Loucy (cell line): ENCODE measurements around the gene GNAT1.

Experiments
- H2AFZ ChIP-seq: fragments of 200-600 bp; sonication (generic); 2 replicates; pipeline ENCODE4 v1.6.0; 2016; ENCODE audit warnings: antibody characterized with exemption, mild to moderate bottlenecking, low read length, moderate library complexity
- H3F3A ChIP-seq: fragments of 200-600 bp; 2 replicates; pipeline ENCODE4 v1.6.0; 2016; ENCODE audit warnings: antibody characterized with exemption, low read depth, mild to moderate bottlenecking
- H3K27me3 ChIP-seq: fragments of 200-600 bp; sonication (generic); 2 replicates; pipeline ENCODE4 v1.6.1; 2014; ENCODE audit warnings: low read length, mild to moderate bottlenecking; ENCODE audit not compliant: insufficient read depth, poor library complexity, severe bottlenecking
- H3K36me3 ChIP-seq: fragments of 200-600 bp; sonication (generic); 2 replicates; pipeline ENCODE4 v1.6.1; 2016; ENCODE audit warnings: low read length; ENCODE audit not compliant: insufficient read depth
- H3K4me1 ChIP-seq: fragments of 200-600 bp; sonication (generic); 2 replicates; pipeline ENCODE4 v1.5.1; 2014; ENCODE audit warnings: low read length, mild to moderate bottlenecking; ENCODE audit not compliant: insufficient read depth, poor library complexity, severe bottlenecking
- H3K4me2 ChIP-seq: fragments of 200-600 bp; sonication (generic); 2 replicates; pipeline ENCODE4 v1.6.0; 2014; ENCODE audit warnings: antibody characterized with exemption, low read length, low read depth, mild to moderate bottlenecking; ENCODE audit not compliant: poor library complexity, severe bottlenecking
- H3K4me3 ChIP-seq: fragments of 200-600 bp; sonication (generic); 2 replicates; pipeline ENCODE4 v1.5.1; 2014; ENCODE audit warnings: low read length, mild to moderate bottlenecking, mixed read lengths; ENCODE audit not compliant: poor library complexity, severe bottlenecking
- H3K79me2 ChIP-seq: fragments of 200-600 bp; sonication (generic); 2 replicates; pipeline ENCODE4 v1.6.1; 2014; ENCODE audit warnings: low read length; ENCODE audit not compliant: insufficient read depth
- H3K9ac ChIP-seq: fragments of 200-600 bp; sonication (generic); 2 replicates; pipeline ENCODE4 v1.6.0; 2014; ENCODE audit warnings: mild to moderate bottlenecking, low read depth, low read length, moderate library complexity; ENCODE audit not compliant: poor library complexity, severe bottlenecking
- H3K9me2 ChIP-seq: fragments of 200-600 bp; sonication (generic); replicated peaks from 2 replicates; pipeline ENCODE4 v1.6.1; 2016; ENCODE audit warnings: low read depth, low read length, mixed read lengths
- H3K9me3 ChIP-seq: fragments of 200-600 bp; sonication (generic); 2 replicates; pipeline ENCODE4 v1.6.1; 2014; ENCODE audit warnings: mild to moderate bottlenecking, antibody characterized with exemption, low read length, low read depth; ENCODE audit not compliant: insufficient read depth
- H4K20me1 ChIP-seq: fragments of 200-600 bp; sonication (generic); 2 replicates; pipeline ENCODE4 v1.6.0; 2014; ENCODE audit warnings: antibody characterized with exemption, low read length, mild to moderate bottlenecking; ENCODE audit not compliant: insufficient read depth, poor library complexity, severe bottlenecking
- CTCF ChIP-seq: fragments of 200-600 bp; sonication (generic); conservative IDR thresholded peaks from 2 replicates; pipeline ENCODE4 v1.5.1; 2014; ENCODE audit warnings: mild to moderate bottlenecking, antibody characterized with exemption, low read length
- EZH2phosphoT487 ChIP-seq: fragments of 200-600 bp; IDR thresholded peaks from 2 replicates; pipeline ENCODE4 v1.6.1; 2018; ENCODE audit warnings: antibody characterized with exemption, mild to moderate bottlenecking, moderate library complexity, borderline replicate concordance

The GNAT1 gene

GRCh38 chr3:50147861-50148260 lies 43.5 kb upstream of the GNAT1 start:
- Histone ChIP-seq H3K9me3 (no peaks in the 10 kb centered on the region), H3K79me2 (no peaks in the 10 kb centered on the region), H3F3A (no peaks in the 10 kb centered on the region), H3K9ac (no peak overlapping the region), H3K27me3 (no peaks in the 10 kb centered on the region), H3K4me3 (no peak overlapping the region), H3K36me3 (no peaks in the 10 kb centered on the region), H3K9me2 (no peaks in the 10 kb centered on the region), H3K4me1 (no peaks in the 10 kb centered on the region), H3K4me2 (no peak overlapping the region), H4K20me1 (no peaks in the 10 kb centered on the region), H2AFZ (no peak overlapping the region)
- no peak for TF ChIP-seq EZH2phosphoT487
- TF ChIP-seq CTCF: no peak

GRCh38 chr3:50150404-50150750 lies 41.0 kb upstream of the GNAT1 start:
- Histone ChIP-seq H2AFZ (no peak overlapping the region), H4K20me1 (no peaks in the 10 kb centered on the region), H3K9ac (no peak overlapping the region), H3K36me3 (no peaks in the 10 kb centered on the region), H3K27me3 (no peaks in the 10 kb centered on the region), H3F3A (no peaks in the 10 kb centered on the region), H3K9me3 (no peaks in the 10 kb centered on the region), H3K79me2 (no peaks in the 10 kb centered on the region), H3K4me2 (no peak overlapping the region), H3K4me3 (no peak overlapping the region), H3K4me1 (no peaks in the 10 kb centered on the region), H3K9me2 (no peaks in the 10 kb centered on the region)
- TF ChIP-seq CTCF (no peak), EZH2phosphoT487 (no peak)

GRCh38 chr3:50150863-50151686 lies 40.3 kb upstream of the GNAT1 start:
- no peaks in the 10 kb centered on the region for H3K9me2 ChIP-seq
- no peak overlapping the region for H3K9ac ChIP-seq
- H3F3A ChIP-seq: no peaks in the 10 kb centered on the region
- H3K36me3 ChIP-seq: no peaks in the 10 kb centered on the region
- H3K4me3 ChIP-seq: no peak overlapping the region
- no peaks in the 10 kb centered on the region for H3K27me3 ChIP-seq
- H3K4me1 ChIP-seq: no peaks in the 10 kb centered on the region
- no peaks in the 10 kb centered on the region for H3K79me2 ChIP-seq
- TF ChIP-seq CTCF: no peak
- TF ChIP-seq EZH2phosphoT487: no peak
- H3K4me2 ChIP-seq: no peak overlapping the region
- H3K9me3 ChIP-seq: no peaks in the 10 kb centered on the region
- H2AFZ ChIP-seq: no peak overlapping the region
- no peaks in the 10 kb centered on the region for H4K20me1 ChIP-seq
